MG63 (cell line): ENCODE data around the gene METTL13. TPM values are rescaled to one million over a fixed set of nuclear protein-coding genes. Genes with fewer than 3 reads are reported as not detected.

Source experiments
- total RNA-seq: library from RNA; depleted of rRNA; stranded (reverse); fragments of >200 nt; shearing (Covaris generic); gene quantifications from 2 replicates; pipeline ENCODE4 v1.2.3, GENCODE V29; 2014; ENCODE audit warnings: low replicate concordance; rRNA removed

Gene METTL13
- total RNA-seq, 1 experiment from 2014 or later: 71.2 TPM

Other genes starting within 250 kb of the METTL13 start
- not detected in 2 replicates for gene MYOCOS, start 159.4 kb upstream of the METTL13 start, total RNA-seq
- gene MYOC, start 129.0 kb upstream of the METTL13 start, total RNA-seq: 1.3 TPM in 1 of 2 replicates, not detected in the other
- gene VAMP4, start 39.6 kb upstream of the METTL13 start, total RNA-seq: 8.0 and 12.1 TPM in 2 replicates
- 0.10 TPM in 1 of 2 replicates, not detected in the other for gene DNM3, start 59.8 kb downstream of the METTL13 start, total RNA-seq